Measurements from ENCODE around the gene RARB. TPM values are rescaled to one million over a fixed set of nuclear protein-coding genes. Genes with fewer than 3 reads are reported as not detected.

The RARB gene
- total RNA-seq, 1 donor: not detected

DNA sequence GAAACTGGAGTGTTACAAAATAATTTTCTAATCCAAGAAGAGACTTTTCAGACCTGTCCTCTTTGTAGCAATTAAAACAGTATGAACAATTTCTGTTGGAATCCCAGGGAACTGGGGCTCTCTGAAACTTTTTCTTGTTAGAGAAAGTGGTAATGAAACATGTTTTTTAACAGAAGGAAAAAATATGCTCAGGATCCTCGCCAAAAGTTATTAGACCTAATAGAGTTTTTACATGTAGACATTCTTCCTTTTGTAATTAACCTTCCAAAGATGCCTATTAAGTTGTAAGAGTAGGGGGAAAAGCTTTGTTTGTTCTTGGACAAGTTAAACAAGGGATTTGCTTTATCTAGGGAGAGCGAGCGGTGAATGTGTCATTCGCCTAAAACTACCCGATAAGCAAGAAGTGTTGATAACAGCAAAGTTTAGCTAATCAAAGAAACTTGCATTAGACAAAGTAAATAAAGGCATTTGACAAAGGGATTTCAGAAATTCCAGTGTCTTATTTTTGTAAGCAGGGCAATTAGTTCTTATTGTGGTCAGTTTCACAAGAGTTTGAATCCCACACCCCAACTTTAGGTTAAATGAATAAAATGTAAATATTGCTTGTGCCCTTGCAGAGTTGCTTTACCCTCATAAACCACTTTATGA lies 2.3 kb downstream of the RARB start:
- peaks cover 4% of the 10 kb centered on the region for H3K4me1 ChIP-seq (ENCODE audit: insufficient read depth, low read length)
- H3K27me3 ChIP-seq (ENCODE audit: insufficient read depth, low read length): peaks cover 73% of the 10 kb centered on the region
- no peak overlapping the region for H3K4me3 ChIP-seq (ENCODE audit: low read length)
- no peaks in the 10 kb centered on the region for H3K9me3 ChIP-seq (ENCODE audit: low read depth, low read length)

DNA sequence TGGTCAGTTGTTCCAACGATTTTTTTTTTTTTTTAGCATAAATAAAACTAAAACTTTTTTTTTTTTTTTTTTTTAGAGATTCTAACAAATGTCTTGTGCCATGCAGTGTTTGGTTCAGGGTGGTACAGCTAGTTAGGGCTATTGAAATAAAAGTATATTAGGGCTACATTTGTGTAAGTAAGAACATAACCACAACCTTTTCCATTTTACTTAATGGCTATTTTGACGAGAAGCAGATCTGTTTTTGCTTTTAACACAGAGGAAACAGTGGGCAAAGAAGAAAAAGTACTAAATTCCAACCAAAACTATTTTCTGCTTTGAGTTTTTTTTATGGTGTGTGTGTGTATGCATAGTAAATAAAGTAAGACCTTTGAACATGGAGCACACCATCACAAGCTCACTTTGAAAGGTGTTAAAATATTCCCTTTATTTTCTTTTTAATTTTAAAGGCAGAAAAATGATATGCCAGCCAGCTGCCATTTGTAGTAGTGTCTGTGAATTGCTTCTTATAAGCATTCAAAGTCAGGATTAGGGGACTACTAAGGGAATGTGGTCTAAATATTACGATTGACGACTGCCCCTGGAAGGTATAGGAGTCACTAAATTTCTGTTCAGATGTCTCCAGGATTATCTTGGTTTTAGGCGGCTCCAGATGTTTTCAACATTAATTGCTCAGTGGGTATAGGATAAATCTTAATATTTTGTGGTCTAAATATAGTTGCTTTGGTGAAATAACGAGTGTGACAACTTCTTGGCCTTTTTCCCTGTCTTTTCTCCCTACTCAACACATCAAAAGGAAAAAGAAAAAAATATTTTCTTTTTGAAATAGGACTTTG lies 3.1 kb downstream of the RARB start:
- peaks cover 4% of the 10 kb centered on the region for H3K4me1 ChIP-seq (ENCODE audit: insufficient read depth, low read length)
- H3K4me3 ChIP-seq (ENCODE audit: low read length): no peak overlapping the region
- H3K27me3 ChIP-seq (ENCODE audit: insufficient read depth, low read length): peaks cover 69% of the 10 kb centered on the region
- H3K9me3 ChIP-seq (ENCODE audit: low read depth, low read length): no peaks in the 10 kb centered on the region

DNA sequence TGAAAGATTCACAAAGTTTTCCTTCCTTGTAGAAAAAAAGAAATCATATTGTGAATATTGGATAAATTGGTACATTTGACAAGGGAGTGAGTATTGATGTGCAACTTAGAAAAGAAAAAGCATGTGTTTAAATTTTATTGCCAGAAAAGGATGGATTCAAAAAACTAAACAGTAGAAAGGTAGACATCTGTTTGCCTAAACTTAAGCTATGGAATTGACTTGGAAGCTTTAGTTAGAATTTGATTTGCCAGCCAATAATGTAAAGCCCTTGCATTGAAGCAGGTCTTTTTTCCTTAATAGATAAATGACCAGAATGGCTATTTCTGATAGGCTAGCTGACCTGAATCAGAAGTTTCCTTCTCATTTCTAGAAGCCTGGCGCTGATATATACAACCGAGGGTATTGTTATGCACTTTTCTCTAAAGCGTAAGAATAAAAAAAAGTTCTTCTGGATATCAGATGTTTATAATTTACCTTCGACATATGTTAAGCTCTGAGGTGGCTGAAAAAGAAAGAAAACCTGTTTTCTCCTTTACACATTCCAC lies 4.2 kb downstream of the RARB start:
- H3K4me1 ChIP-seq (ENCODE audit: insufficient read depth, low read length): peaks cover 4% of the 10 kb centered on the region
- peaks cover 58% of the 10 kb centered on the region for H3K27me3 ChIP-seq (ENCODE audit: insufficient read depth, low read length)
- no peaks in the 10 kb centered on the region for H3K9me3 ChIP-seq (ENCODE audit: low read depth, low read length)
- no peak overlapping the region for H3K4me3 ChIP-seq (ENCODE audit: low read length)

DNA sequence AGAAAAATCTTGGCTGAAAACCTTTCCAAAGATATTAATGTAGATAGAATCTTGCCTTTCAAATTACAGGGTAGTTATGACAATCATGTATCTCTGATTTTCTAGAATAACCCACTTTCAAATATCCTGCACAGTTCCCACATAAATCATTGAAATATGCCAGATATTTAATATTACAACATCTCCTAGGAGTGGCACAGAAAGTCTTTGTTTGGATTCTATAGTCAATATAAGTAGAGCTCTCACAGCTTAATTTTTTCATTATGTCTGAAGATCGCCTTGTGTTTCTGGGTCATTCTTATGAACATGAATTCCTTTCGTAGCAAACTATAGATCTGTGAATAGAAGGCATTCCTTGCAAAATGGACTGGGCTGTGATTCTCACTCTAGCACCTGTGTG lies 5.0 kb downstream of the RARB start:
- Histone ChIP-seq H3K27me3 (ENCODE audit: insufficient read depth, low read length) (peaks cover 50% of the 10 kb centered on the region), H3K4me1 (ENCODE audit: insufficient read depth, low read length) (peaks cover 4% of the 10 kb centered on the region), H3K4me3 (ENCODE audit: low read length) (no peak overlapping the region), H3K9me3 (ENCODE audit: low read depth, low read length) (no peaks in the 10 kb centered on the region)

DNA sequence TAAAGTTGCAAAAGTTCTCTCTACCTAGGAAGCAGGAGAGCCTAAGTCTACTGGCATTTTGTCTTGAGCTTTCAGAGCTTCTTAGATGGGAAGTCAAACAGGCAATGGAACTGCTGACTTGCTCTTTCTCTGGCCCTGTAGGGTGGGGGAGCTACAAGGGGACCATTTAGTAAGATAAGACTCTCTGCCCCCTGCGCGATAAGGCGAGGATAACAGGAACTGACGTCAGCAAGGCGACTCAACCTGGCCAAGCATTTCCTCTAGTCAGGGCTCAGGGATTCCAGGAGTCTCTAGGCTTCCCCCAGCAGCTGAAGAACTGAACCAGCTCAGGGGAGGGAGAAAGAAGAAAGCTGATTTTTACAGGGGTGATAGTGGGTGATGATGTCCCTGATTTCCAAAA lies 5.8 kb downstream of the RARB start:
- Histone ChIP-seq H3K4me1 (ENCODE audit: insufficient read depth, low read length) (no peaks in the 10 kb centered on the region), H3K27me3 (ENCODE audit: insufficient read depth, low read length) (peaks cover 42% of the 10 kb centered on the region)

DNA sequence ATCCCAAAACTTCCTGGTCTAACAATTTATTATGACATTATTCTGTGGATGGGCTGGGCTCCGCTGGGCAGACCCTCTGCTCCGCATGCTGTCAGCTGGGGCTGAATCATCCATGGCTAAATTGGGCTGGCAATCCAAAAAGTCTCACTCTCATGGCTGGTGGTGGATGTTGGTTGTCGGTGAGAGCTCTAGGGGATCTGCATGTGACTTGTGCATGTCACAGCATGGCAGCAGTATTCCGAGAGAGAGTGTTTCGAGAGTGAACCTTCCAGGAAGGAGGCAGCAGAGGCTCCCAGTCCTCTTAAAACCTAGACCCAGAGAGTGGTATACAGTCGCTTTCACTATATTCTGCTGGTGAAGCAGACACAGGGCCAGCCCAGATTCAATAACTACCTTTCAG lies 9.9 kb downstream of the RARB start:
- Histone ChIP-seq H3K4me3 (ENCODE audit: low read length) (no peak overlapping the region), H3K27me3 (ENCODE audit: insufficient read depth, low read length) (peaks cover 6% of the 10 kb centered on the region), H3K9me3 (ENCODE audit: low read depth, low read length) (no peaks in the 10 kb centered on the region), H3K4me1 (ENCODE audit: insufficient read depth, low read length) (no peaks in the 10 kb centered on the region)

More for the DNA sequence above, 5.8 kb downstream of the RARB start:
- H3K9me3 ChIP-seq (ENCODE audit: low read depth, low read length): no peaks in the 10 kb centered on the region
- no peak overlapping the region for H3K4me3 ChIP-seq (ENCODE audit: low read length)

DNA sequence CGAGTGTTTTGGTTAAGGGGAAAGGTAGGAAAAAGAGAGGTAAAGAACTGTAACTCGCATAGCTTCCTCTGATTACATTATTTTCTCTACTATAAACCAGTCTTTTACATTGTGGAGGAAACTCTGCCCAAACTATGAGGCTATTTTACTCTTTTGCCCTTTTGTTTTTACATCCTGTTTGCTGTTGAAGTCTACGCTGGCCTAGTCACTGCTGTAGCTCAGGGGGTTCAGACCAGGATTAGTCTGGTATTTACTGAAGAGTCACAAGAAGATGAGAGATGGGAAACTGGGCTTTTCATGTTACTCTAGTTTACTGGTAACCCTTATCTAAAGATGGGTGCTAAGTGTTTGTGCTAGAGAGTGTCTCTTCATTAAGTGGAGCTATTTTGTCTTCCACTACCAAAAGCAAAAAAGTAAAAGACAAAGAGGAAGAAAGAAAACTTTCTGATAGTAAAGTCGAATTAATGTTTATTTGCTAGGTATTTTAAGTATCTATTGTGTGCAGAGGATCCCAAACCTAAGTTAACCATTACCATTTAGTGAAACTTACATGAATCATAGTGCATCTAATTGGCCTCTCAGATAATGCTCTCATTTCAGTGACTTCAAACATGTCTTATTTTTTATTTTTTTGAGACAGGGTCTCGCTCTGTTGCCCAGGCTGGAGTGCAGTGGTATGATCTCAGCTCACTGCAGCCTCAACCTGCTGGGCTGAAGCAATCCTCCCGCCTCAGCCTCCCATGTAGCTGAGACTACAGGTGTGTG lies 10.9 kb downstream of the RARB start:
- H3K4me1 ChIP-seq (ENCODE audit: insufficient read depth, low read length): no peaks in the 10 kb centered on the region
- no peak overlapping the region for H3K4me3 ChIP-seq (ENCODE audit: low read length)
- H3K9me3 ChIP-seq (ENCODE audit: low read depth, low read length): no peaks in the 10 kb centered on the region
- H3K27me3 ChIP-seq (ENCODE audit: insufficient read depth, low read length): no peaks in the 10 kb centered on the region

DNA sequence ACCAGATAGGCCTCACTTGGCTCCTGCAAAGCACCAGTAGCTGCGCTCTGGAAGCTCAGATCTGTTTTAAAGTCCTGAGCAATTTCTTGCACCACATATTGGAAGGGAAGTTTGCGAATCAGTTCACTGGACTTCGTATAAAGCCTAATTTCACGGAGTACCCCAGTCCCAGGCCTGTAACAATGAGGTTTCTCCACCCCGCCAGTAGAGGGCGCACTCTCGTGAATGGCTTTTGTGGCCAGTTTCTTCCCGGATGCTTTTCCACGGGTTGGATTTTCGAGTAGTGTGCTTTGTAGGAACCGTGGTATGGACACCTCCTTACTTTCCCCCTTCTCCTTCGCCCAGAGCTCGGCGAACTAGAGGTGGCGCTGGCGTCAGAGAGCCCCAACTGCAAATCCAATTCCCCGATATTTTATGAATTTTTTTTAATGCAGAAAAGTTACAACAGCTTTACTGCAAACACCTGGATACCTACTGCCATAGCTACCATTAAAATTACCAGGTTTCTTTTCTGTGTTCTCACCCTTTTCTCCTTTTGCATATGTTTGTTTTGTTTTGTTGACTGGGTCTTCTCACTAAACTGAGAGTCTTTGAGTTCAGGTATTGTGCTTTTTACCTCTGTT lies 13.3 kb downstream of the RARB start:
- no peaks in the 10 kb centered on the region for H3K9me3 ChIP-seq (ENCODE audit: low read depth, low read length)
- H3K27me3 ChIP-seq (ENCODE audit: insufficient read depth, low read length): no peaks in the 10 kb centered on the region
- H3K4me3 ChIP-seq (ENCODE audit: low read length): no peak overlapping the region
- H3K4me1 ChIP-seq (ENCODE audit: insufficient read depth, low read length): no peaks in the 10 kb centered on the region

DNA sequence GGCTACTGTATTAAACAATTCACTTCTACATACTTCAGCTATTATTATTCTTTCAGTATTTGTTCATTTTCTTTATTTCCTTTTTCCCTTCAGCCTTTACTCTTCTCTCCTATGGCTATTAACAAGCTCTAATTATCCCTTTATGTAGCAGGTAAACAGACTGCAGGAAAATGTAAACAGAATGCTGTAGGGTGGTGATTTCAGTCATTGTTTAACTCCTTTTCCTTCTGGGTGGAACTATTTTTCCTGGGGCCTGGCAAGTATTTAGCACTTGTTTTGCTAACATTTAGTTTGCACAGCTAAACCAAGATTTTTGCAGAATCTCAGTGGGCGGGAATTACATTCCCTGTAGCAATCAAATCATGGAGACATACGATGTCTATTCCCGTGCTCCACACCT lies 14.4 kb downstream of the RARB start:
- no peak overlapping the region for H3K4me3 ChIP-seq (ENCODE audit: low read length)
- H3K4me1 ChIP-seq (ENCODE audit: insufficient read depth, low read length): no peaks in the 10 kb centered on the region
- H3K9me3 ChIP-seq (ENCODE audit: low read depth, low read length): no peaks in the 10 kb centered on the region
- H3K27me3 ChIP-seq (ENCODE audit: insufficient read depth, low read length): no peaks in the 10 kb centered on the region

DNA sequence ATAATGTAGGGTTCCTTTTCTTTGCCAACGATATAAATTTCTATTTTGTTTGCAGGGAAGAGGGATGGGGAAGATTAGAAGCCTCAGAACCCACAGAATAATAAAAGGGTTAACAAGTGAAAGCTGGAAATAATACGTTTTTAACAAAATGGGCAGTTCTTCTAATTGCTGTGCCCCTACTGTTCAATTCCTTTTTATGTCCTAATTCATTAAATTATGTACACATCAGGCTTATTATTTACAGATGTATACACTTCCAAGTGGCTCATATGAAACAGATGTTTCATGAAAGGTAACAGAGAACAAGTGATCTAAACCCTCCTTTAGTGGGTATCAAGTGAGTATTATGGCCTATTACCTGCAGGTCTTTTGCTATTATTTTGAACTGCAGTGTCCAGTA lies 16.2 kb downstream of the RARB start:
- no peaks in the 10 kb centered on the region for H3K4me1 ChIP-seq (ENCODE audit: insufficient read depth, low read length)
- H3K27me3 ChIP-seq (ENCODE audit: insufficient read depth, low read length): no peaks in the 10 kb centered on the region
- H3K9me3 ChIP-seq (ENCODE audit: low read depth, low read length): no peaks in the 10 kb centered on the region
- H3K4me3 ChIP-seq (ENCODE audit: low read length): no peak overlapping the region

DNA sequence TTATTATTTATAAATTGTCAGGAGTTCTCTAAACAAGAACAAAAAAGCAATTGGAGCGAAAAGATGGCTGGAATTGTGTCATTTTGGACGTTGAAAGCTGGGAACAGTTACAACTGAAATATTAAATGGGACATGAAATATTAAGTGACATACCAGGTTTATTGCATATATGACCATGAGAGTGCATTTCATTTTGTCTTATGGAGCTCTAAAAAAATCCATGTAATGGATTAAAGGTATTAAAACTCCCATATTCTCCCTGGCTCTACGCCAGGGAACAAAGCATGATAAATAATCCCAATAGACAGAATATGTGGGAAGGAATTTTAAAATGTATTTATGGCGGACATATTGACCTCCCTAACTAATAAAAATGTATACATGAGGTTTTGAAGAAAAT lies 17.7 kb downstream of the RARB start:
- no peaks in the 10 kb centered on the region for H3K4me1 ChIP-seq (ENCODE audit: insufficient read depth, low read length)
- no peaks in the 10 kb centered on the region for H3K9me3 ChIP-seq (ENCODE audit: low read depth, low read length)
- H3K27me3 ChIP-seq (ENCODE audit: insufficient read depth, low read length): no peaks in the 10 kb centered on the region
- no peak overlapping the region for H3K4me3 ChIP-seq (ENCODE audit: low read length)

DNA sequence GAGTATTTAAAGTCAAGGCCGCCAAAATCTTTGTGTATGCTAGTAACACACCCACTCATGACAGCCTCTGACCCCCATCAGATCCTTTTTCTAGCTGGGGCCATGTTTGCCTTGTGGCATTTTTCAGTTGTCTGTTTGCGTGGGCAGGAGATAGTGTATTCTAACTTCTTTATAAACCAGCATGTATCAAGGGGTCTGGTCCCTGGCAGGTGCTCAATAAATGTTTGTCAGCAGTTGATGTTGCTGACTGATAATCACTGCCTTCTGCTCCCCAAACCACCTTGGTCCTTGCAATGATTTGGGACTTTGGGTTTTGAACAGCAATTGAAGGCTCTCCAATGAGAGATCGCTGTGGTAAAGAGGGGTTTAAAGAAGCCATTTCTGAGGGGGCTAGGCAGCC lies 19.2 kb downstream of the RARB start:
- no peaks in the 10 kb centered on the region for H3K27me3 ChIP-seq (ENCODE audit: insufficient read depth, low read length)
- no peaks in the 10 kb centered on the region for H3K9me3 ChIP-seq (ENCODE audit: low read depth, low read length)
- no peaks in the 10 kb centered on the region for H3K4me1 ChIP-seq (ENCODE audit: insufficient read depth, low read length)
- no peak overlapping the region for H3K4me3 ChIP-seq (ENCODE audit: low read length)

DNA sequence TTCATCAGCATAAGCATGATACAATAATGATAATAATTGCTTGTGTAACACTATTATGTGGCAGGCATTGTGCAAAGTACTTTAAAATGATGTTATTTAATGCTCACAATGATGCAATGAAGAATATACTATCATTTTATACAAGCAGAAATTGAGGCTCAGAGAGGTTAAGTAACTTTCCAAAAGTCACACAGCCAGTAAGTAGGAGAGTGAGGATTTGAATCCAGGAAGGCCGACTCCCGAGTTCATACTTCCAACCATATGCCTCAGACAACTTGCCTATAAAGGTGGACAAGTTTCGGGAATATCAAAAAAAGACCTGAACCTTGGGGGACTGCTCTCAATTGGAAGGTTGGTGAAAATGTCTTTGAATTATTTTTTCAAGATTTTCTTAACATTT lies 19.9 kb downstream of the RARB start:
- Histone ChIP-seq H3K9me3 (ENCODE audit: low read depth, low read length) (no peaks in the 10 kb centered on the region), H3K4me3 (ENCODE audit: low read length) (no peak overlapping the region), H3K27me3 (ENCODE audit: insufficient read depth, low read length) (no peaks in the 10 kb centered on the region), H3K4me1 (ENCODE audit: insufficient read depth, low read length) (no peaks in the 10 kb centered on the region)

DNA sequence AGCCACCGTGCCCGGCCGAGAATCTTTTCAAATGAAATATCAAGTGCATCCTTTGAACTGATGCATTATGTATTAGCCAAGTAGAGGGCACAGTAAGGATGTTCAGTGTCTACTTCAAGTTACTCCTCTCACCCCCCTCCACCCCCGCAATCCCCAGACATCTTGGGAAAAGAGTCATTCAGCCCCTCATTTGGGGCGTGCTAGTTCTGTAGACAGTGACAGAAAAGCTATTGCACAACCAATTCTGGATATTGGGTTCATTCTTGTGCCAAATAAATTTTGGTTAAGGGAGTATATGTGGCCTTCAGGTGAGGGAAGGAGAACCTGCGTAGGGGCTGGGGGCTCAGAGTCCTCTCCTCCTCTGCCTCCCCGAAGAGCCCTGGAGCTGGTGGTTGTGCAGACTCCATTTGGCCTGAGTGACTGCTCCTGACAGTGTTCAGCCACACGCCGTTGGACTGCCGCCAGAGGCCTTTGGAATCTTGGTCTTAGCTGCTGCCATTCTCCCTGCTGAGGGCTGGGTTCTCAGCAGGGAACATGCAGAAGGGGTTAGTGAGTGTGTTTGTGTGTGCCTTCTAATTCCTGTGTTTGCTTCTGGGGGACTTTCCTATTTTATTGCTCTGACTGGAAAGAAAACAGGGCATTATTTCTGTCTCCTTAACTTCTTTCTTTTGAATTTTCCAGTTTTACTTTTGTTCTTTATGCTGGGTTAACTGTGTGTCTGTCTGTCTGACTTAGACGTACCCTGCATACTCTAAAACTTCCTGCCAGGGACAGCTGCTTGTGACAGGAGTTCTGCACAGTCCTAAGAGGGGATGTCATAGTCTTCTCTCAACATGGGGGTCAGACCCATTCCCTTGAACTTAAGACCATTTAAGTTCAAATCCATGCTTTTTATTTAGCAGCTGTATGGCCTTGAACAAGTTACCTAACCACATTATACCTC lies 21.0 kb downstream of the RARB start:
- Histone ChIP-seq H3K9me3 (ENCODE audit: low read depth, low read length) (no peaks in the 10 kb centered on the region), H3K4me3 (ENCODE audit: low read length) (no peak overlapping the region), H3K27me3 (ENCODE audit: insufficient read depth, low read length) (no peaks in the 10 kb centered on the region), H3K4me1 (ENCODE audit: insufficient read depth, low read length) (no peaks in the 10 kb centered on the region)

Data from mononuclear cell (primary cell).